Tibial artery (tissue), 4 donors: Measurements from ENCODE around the gene HS1BP3.
A peak's percentile ranks its signal among the peaks of the same experiment; 100 is the strongest.

Source experiments
- DNase-seq, 2 donors: peaks; one replicate each; pipeline ENCODE4 v3.0.0-alpha.2; 2019
- H3K27ac ChIP-seq, 2 donors: fragments of 200-600 bp; sonication (generic) in 1 of 2; 1 replicate in 1 of 2; 2 replicates in 1 of 2; pipeline ENCODE4 v1.5.1; 2018 to 2019; ENCODE audit warnings: mild to moderate bottlenecking in 1 of 2
- H3K27me3 ChIP-seq, 2 donors: fragments of 200-600 bp; sonication (generic) in 1 of 2; one replicate each; pipeline versions ENCODE4 v1.5.1 to v1.6.0; 2016 to 2019
- H3K36me3 ChIP-seq, 3 donors: fragments of 200-600 bp; sonication (generic) in 2 of 3; one replicate each; pipeline ENCODE4 v1.5.1; 2016 to 2019; ENCODE audit warnings: mild to moderate bottlenecking in 2 of 3
- H3K4me1 ChIP-seq, 4 donors: fragments of 200-600 bp; sonication (generic) in 2 of 4; 1 replicate in 3 of 4; 2 replicates in 1 of 4; pipeline ENCODE4 v1.5.1; 2016 to 2019
- H3K4me3 ChIP-seq, 2 donors: fragments of 200-600 bp; sonication (generic) in 1 of 2; 1 replicate in 1 of 2; 2 replicates in 1 of 2; pipeline ENCODE4 v1.5.1; 2018 to 2019; ENCODE audit warnings: mild to moderate bottlenecking in 2 of 2
- H3K9me3 ChIP-seq, 3 donors: fragments of 200-600 bp; sonication (generic) in 1 of 3; one replicate each; pipeline ENCODE4 v1.5.1; 2016 to 2019
- intact Hi-C: fragments of 100-400 bp; cut with DNase I; formaldehyde crosslinking; loops from one replicate; pipeline ENCODE4 v1.15.0; 2023; ENCODE audit warnings: low total_unique reads
- TF ChIP-seq, protein P1 (sequence below), 2 experiments: fragments of 200-600 bp in 1 of 2; fragments of 450-650 bp in 1 of 2; IDR thresholded peaks; one replicate each; pipeline ENCODE4 v1.5.1; 2017 to 2019; ENCODE audit warnings: antibody characterized with exemption in 2 of 2, mild to moderate bottlenecking in 1 of 2, moderate library complexity in 1 of 2

HS1BP3 gene

DNA sequence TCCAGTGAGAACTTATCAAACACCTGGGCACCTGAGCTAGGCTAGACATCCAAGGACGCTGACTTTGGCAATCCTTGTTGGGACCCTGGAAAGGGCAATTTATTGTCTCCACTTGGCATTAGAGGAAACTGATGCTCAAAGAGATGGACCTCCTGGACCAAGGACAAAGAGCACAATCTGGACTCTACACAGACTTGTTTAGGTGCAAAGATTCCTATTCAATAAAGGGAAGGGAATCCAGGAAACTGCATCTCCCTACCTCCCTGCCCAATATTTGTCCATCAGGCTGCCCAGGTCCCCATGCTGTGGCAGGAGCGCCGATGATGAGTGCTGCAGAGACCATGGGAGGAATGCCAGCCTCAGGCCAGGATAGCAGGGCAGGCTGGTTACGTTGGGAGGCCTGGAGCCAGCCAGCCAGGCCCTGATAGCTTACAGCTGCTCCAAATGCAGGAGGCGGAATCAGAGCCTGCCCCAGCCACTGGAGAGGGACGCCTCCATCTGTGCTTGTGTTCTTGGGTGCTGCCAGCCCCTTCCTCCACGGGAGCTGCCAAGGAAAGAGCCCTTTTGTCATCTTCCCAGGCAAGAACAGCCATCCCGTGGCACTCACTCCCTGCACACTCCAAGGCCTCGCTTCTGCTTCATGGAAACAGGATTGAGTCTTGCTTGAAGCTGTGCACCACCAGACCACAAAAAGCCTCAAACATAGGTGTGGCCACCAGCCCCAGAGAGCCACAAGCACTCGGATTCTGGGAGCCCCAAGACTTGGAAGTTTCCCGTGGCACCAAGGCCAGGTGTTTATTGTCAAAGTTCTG is 60.0 kb downstream of the HS1BP3 start:
- Histone ChIP-seq H3K27ac (no peak overlapping the region), H3K27me3 (no peaks in the 10 kb centered on the region), H3K4me1 (peaks cover 0 to 44% (median 38%) of the 10 kb centered on the region in 4 donors), H3K36me3 (no peaks in the 10 kb centered on the region), H3K9me3 (no peaks in the 10 kb centered on the region), H3K4me3 (no peak overlapping the region)
- intact Hi-C loops, result no loop called here
- peak; percentile 23 to 55 for DNase-seq
- TF ChIP-seq, protein P1, sequence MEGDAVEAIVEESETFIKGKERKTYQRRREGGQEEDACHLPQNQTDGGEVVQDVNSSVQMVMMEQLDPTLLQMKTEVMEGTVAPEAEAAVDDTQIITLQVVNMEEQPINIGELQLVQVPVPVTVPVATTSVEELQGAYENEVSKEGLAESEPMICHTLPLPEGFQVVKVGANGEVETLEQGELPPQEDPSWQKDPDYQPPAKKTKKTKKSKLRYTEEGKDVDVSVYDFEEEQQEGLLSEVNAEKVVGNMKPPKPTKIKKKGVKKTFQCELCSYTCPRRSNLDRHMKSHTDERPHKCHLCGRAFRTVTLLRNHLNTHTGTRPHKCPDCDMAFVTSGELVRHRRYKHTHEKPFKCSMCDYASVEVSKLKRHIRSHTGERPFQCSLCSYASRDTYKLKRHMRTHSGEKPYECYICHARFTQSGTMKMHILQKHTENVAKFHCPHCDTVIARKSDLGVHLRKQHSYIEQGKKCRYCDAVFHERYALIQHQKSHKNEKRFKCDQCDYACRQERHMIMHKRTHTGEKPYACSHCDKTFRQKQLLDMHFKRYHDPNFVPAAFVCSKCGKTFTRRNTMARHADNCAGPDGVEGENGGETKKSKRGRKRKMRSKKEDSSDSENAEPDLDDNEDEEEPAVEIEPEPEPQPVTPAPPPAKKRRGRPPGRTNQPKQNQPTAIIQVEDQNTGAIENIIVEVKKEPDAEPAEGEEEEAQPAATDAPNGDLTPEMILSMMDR (IDR thresholded peaks at IDR 0.05), result no peak

GRCh38 chr2:20589975-20590703 is 60.8 kb downstream of the HS1BP3 start:
- peak in 1 of 2 donors; percentile 61 for DNase-seq
- H3K27ac ChIP-seq, result no peak overlapping the region
- H3K4me1 ChIP-seq, result peaks cover 0 to 44% (median 38%) of the 10 kb centered on the region in 4 donors
- no peaks in the 10 kb centered on the region for H3K36me3 ChIP-seq
- H3K9me3 ChIP-seq, result no peaks in the 10 kb centered on the region
- intact Hi-C loops, result no loop called here
- no peaks in the 10 kb centered on the region for H3K27me3 ChIP-seq
- no peak overlapping the region for H3K4me3 ChIP-seq
- TF ChIP-seq, protein P1 (IDR thresholded peaks at IDR 0.05), result no peak

GRCh38 chr2:20588918-20589871 is 61.7 kb downstream of the HS1BP3 start:
- DNase-seq, result peak; percentile 15 to 57
- Histone ChIP-seq H3K36me3 (no peaks in the 10 kb centered on the region), H3K27ac (no peak overlapping the region), H3K27me3 (no peaks in the 10 kb centered on the region), H3K4me3 (no peak overlapping the region), H3K4me1 (peaks cover 0 to 44% (median 38%) of the 10 kb centered on the region in 4 donors), H3K9me3 (no peaks in the 10 kb centered on the region)
- intact Hi-C loops, result no loop called here
- TF ChIP-seq, protein P1 (IDR thresholded peaks at IDR 0.05), result no peak

DNA sequence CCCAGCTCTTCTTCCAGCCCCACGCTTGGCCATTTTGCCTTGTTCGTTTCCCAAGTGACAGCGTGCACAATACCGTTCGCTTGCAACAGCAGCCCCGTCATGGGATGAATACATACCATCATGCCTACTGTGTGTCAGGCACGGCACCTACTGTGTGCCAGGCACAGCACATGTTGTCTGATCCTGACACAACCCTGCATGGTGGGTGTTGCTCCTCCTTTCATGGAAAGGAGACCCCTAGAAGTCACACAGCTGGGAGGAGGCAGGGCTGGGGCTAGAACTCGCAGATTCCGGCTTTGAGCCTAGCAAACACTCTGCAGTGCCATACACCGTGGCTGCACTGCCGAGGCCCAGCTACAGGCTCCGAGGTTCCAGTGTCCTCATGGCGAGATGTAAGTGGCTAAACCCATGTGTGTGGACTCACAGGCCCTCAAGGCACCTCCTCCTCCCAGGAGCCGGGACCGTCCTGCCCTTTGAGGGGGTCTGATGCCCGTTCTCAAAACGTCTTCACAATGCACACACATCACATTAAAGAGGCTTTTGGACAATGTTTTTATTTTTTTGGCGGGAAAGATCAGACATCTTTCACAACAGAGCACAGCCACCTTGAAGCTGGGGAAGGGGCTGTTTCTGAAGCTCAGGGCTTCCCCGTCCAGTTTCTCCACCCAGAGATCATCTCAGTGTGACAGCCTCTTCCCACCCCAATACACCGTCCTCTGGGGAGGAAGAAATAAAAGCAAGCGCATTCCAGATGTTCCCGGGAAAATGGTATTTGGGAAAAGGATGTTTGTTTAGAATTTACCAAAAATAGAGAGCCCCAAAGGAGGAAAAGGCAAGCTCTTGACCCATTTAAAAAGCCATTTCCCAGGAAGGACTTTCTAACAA is 64.9 kb downstream of the HS1BP3 start:
- DNase-seq, result peak in 1 of 2 donors; percentile 63
- no peaks in the 10 kb centered on the region for H3K36me3 ChIP-seq
- peaks cover 0 to 38% (median 34%) of the 10 kb centered on the region in 4 donors for H3K4me1 ChIP-seq
- no peak overlapping the region for H3K4me3 ChIP-seq
- no peaks in the 10 kb centered on the region for H3K27me3 ChIP-seq
- intact Hi-C loops, result no loop called here
- no peaks in the 10 kb centered on the region for H3K9me3 ChIP-seq
- H3K27ac ChIP-seq, result peak overlapping the region; percentile 63
- TF ChIP-seq, protein P1 (IDR thresholded peaks at IDR 0.05), result no peak
